Measurements from ENCODE around the gene MSTN. TPM values are rescaled to one million over a fixed set of nuclear protein-coding genes. Genes with fewer than 3 reads are reported as not detected.

Gene MSTN
- total and polyA plus RNA-seq, 3 donors from 2014 or later: 0.19 to 0.76 (median 0.24) TPM

DNA sequence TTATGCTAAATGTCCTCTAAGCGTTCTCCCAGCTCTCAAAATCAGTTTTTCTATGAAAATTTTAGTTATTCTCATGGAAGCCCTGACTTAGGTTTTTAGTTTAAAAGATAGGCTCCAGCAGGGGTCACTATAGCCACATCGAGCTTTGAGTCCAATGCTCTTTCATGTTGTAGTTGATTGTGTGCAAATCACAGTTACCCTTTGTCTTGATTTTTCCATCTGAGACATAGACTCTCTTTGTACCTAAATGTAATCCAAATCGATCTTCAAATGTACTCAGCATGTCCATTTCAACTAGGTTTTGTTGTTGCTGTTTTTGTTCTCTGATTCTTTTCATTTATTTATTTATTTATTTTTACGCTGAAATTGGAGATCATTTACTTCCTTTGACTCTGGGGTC is 26.4 kb upstream of the MSTN start:
- H3K27ac ChIP-seq: no peak overlapping the region
- intact Hi-C loops (cut with DNase I; ENCODE audit: low total_unique reads): no loop called here

GRCh38 chr2:190084704-190085103 is 22.2 kb upstream of the MSTN start:
- intact Hi-C loops (cut with DNase I; ENCODE audit: low total_unique reads): no loop called here
- no peak for DNase-seq
- Histone ChIP-seq H3K9me3 (no peaks in the 10 kb centered on the region), H3K4me1 (no peaks in the 10 kb centered on the region), H3K27me3 (no peaks in the 10 kb centered on the region), H3K4me3 (no peak overlapping the region), H3K36me3 (ENCODE audit: low read depth, missing control alignments) (no peaks in the 10 kb centered on the region), H3K27ac (no peak overlapping the region)
- WGBS, 2 donors: 38 to 59% methylated on average over 2 of the region's 2 CpGs
- TF ChIP-seq POLR2A (IDR thresholded peaks at IDR 0.05) (no peak), CTCF (IDR thresholded peaks at IDR 0.05) (no peak)

More for the DNA sequence above, 26.4 kb upstream of the MSTN start:
- WGBS, 2 donors: 36 to 38% methylated on average over 4 of the region's 4 CpGs
- no peaks in the 10 kb centered on the region for H3K9me3 ChIP-seq
- DNase-seq: peak; percentile 71
- TF ChIP-seq CTCF (IDR thresholded peaks at IDR 0.05): peak; percentile 38 to 70 (median 60)
- TF ChIP-seq POLR2A (IDR thresholded peaks at IDR 0.05): no peak
- H3K36me3 ChIP-seq (ENCODE audit: low read depth, missing control alignments): no peaks in the 10 kb centered on the region
- H3K4me3 ChIP-seq: no peak overlapping the region
- no peaks in the 10 kb centered on the region for H3K4me1 ChIP-seq
- H3K27me3 ChIP-seq: no peaks in the 10 kb centered on the region

DNA sequence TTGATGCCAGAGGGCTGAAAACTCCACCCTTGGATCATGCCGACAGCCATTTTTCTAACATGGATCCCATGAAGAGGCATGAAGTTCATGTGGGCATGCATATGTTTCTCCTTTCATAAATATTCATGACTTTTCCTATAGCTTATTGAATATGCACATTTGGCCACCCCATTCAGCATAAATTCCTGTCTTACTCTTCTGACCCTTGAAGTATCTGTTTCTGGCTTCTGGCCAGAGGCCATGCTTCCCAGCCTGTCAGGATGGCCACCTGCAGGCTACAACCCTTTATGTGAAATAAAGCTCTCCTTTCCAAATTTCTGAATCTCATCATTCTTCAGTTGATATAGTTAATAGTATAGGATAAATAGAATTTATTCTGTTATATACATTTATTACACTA is 19.6 kb upstream of the MSTN start:
- TF ChIP-seq CTCF (IDR thresholded peaks at IDR 0.05) (no peak), POLR2A (IDR thresholded peaks at IDR 0.05) (no peak)
- DNase-seq: no peak
- Histone ChIP-seq H3K36me3 (ENCODE audit: low read depth, missing control alignments) (no peaks in the 10 kb centered on the region), H3K27me3 (no peaks in the 10 kb centered on the region), H3K9me3 (no peaks in the 10 kb centered on the region), H3K27ac (no peak overlapping the region), H3K4me3 (no peak overlapping the region), H3K4me1 (no peaks in the 10 kb centered on the region)
- intact Hi-C loops (cut with DNase I; ENCODE audit: low total_unique reads): no loop called here
- 84 to 96% methylated on average over 1 of the region's 1 CpG for WGBS, 2 donors

DNA sequence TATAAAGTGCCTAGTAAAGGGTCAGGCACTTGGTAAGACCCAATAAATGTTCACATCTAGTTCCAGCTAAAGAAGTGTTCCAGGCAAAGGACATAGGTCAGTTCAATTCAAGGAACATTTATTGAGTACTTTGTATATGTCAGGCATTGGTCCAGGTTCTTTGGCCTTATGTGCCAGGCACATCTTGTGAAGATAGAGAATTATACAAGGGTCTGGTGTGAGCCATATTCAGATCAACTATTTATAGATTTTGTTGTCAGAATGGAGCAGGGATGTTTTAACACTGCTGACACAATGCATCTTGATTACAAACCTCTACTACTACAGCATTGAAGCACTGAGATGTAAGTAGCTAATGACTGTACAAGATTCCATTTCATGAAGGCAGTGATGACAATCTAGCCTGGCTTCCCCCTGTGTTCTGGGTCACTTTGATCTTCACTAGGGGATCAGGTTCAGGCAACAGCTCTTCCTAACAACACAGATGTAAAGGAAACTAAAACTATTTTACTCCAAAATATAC is 18.1 kb upstream of the MSTN start:
- Histone ChIP-seq H3K36me3 (ENCODE audit: low read depth, missing control alignments) (no peaks in the 10 kb centered on the region), H3K4me3 (no peak overlapping the region)

More for the DNA sequence above, 18.1 kb upstream of the MSTN start:
- no peaks in the 10 kb centered on the region for H3K4me1 ChIP-seq
- intact Hi-C loops (cut with DNase I; ENCODE audit: low total_unique reads): no loop called here
- H3K27me3 ChIP-seq: no peaks in the 10 kb centered on the region
- H3K27ac ChIP-seq: no peak overlapping the region
- no peak for DNase-seq
- H3K9me3 ChIP-seq: no peaks in the 10 kb centered on the region
- TF ChIP-seq CTCF (IDR thresholded peaks at IDR 0.05) (no peak), POLR2A (IDR thresholded peaks at IDR 0.05) (no peak)
